Activated CD4-positive, alpha-beta T cell treated with anti-CD3 and anti-CD28 coated beads, Interleukin-2, Interleukin-4, amounts not matched to agents 100 ng/mL and 50 ng/mL, durations not matched to agents 16 hours and 8 hours (primary cell): ENCODE data around the gene OR2AG2.
"Not testable (repeated sequence)": the region's sequence is repeated elsewhere in the genome, so short reads cannot be mapped to it uniquely, and the experiment has no call there.

Experiments
- DNase-seq: peaks from one replicate; pipeline ENCODE4 v3.0.0-alpha.2; 2020; ENCODE audit warnings: low spot score

OR2AG2 gene

GRCh38 chr11:6771926-6772893 lies at the start of gene OR2AG2:
OR2AG2 (minus strand) TSS chr11:6771976; CDS start chr11:6768957, 3,019 bp downstream.
- no peak for DNase-seq

- DNase-seq = no peak
These were observed 47.2 kb upstream of the OR2AG2 start for GRCh38 chr11:6818967-6819366.

GRCh38 chr11:6817694-6818093 lies 45.9 kb upstream of the OR2AG2 start:
- DNase-seq = no peak

- DNase-seq = no peak
These were observed 41.9 kb upstream of the OR2AG2 start for GRCh38 chr11:6813656-6814055.

GRCh38 chr11:6812390-6813005 lies 40.7 kb upstream of the OR2AG2 start:
- DNase-seq = peak; percentile 70

- DNase-seq = not testable (repeated sequence)
These were observed 29.3 kb upstream of the OR2AG2 start for GRCh38 chr11:6801075-6801474.

- no peak for DNase-seq
These were observed 27.6 kb upstream of the OR2AG2 start, which contains the start of gene OR6A2 for GRCh38 chr11:6799402-6799801. OR6A2 (minus strand) TSS chr11:6799689; CDS start chr11:6795708, 3,981 bp downstream.

GRCh38 chr11:6794639-6795038 lies 22.9 kb upstream of the OR2AG2 start:
- DNase-seq = no peak

GRCh38 chr11:6790546-6790945 lies 18.8 kb upstream of the OR2AG2 start:
- no peak for DNase-seq

- no peak for DNase-seq
These were observed 10.9 kb upstream of the OR2AG2 start, which contains the start of gene OR2AG1 for GRCh38 chr11:6782720-6783119. OR2AG1 (plus strand) TSS chr11:6783020; CDS start chr11:6785038, 2,018 bp downstream.

GRCh38 chr11:6780829-6781228 lies 9.1 kb upstream of the OR2AG2 start:
- DNase-seq = no peak

GRCh38 chr11:6778518-6778917 lies 6.7 kb upstream of the OR2AG2 start:
- DNase-seq = no peak

GRCh38 chr11:6757373-6757967 lies 14.3 kb downstream of the OR2AG2 start:
- DNase-seq = peak; percentile 56

GRCh38 chr11:6755953-6756347 lies 15.8 kb downstream of the OR2AG2 start:
- no peak for DNase-seq

- DNase-seq = peak; percentile 48
These were observed 16.3 kb downstream of the OR2AG2 start for GRCh38 chr11:6755303-6755952.

- no peak for DNase-seq
These were observed 24.6 kb downstream of the OR2AG2 start for GRCh38 chr11:6747097-6747668.

GRCh38 chr11:6746626-6747025 lies 25.1 kb downstream of the OR2AG2 start:
- DNase-seq = no peak

GRCh38 chr11:6746086-6746618 lies 25.6 kb downstream of the OR2AG2 start:
- DNase-seq = peak; percentile 69

- peak; percentile 60 for DNase-seq
These were observed 26.2 kb downstream of the OR2AG2 start for GRCh38 chr11:6745465-6746015.

GRCh38 chr11:6745018-6745417 lies 26.8 kb downstream of the OR2AG2 start:
- no peak for DNase-seq

- DNase-seq = peak; percentile 38
These were observed 29.5 kb downstream of the OR2AG2 start for GRCh38 chr11:6742260-6742659.
